ENCODE measurements around the gene ZFP82. TPM values are rescaled to one million over a fixed set of nuclear protein-coding genes. Genes with fewer than 3 reads are reported as not detected.

ZFP82 gene
- total and polyA plus RNA-seq, 2 donors (not counting 3 experiments of a cell fraction or from before 2014, with no cell fraction given), result 1.8 to 3.9 TPM

DNA sequence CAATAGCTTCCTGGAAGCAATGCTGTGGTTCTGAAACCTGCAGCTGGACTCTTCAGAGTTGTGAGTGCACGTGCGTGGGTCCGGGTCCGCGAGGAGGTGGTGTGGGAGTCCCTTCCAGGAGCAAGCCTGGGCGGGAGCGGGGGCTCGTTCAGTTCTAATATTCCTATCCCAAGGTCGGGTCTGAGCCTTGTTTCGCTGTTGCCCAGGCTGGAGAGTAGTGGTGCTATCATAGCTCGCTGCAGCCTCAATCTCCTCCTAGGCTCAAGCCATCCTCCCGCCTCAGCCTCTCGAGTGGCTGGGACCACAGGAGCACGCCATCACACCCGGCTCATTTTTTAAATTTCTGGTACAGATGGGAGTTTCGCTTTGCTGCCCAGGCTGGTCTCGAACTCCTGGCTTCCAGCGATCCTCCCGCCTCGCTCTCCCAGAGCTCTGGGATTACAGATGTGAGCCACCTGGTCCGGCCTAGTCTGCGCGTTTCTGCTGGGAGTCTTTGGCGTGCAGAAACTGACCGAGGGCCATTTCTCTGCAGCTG lies 625 bp downstream of the ZFP82 start:
- ChIA-PET POLR2A (no interaction called here), CTCF (no interaction called here)
- dilution Hi-C loops (cut with MboI; ENCODE audit: extremely low pct_ligation_motif_present, low sequenced_read_pairs), result no loop called here

More for the DNA sequence above, 625 bp downstream of the ZFP82 start:
- Histone ChIP-seq H3K9me3 (replicated peaks; ENCODE audit: control insufficient read depth, insufficient read depth, low read length) (no peaks in the 10 kb centered on the region), H3K36me3 (ENCODE audit: control insufficient read depth in 2 of 2, extremely low read depth in 1 of 2, insufficient read depth in 2 of 2, low read length in 2 of 2) (no peaks in the 10 kb centered on the region), H4K20me1 (replicated peaks; ENCODE audit: control insufficient read depth, extremely low read depth, insufficient read depth, low read length) (no peaks in the 10 kb centered on the region), H2AFZ (ENCODE audit: low read depth, low read length) (peak overlapping the region; percentile 98), H3K4me3 (replicated peaks in 1 of 3; ENCODE audit: insufficient read depth in 1 of 3, low read depth in 1 of 3, low read length in 3 of 3) (peak overlapping the region; percentile 70 to 74 (median 71)), H3K4me2 (ENCODE audit: insufficient read depth, low read length) (peak overlapping the region; percentile 36), H3K27ac (ENCODE audit: insufficient read depth, low read depth, low read length) (peak overlapping the region; percentile 72), H3K9ac (replicated peaks; ENCODE audit: extremely low read depth, insufficient read depth, low read length) (peak overlapping the region; percentile 86), H3K4me1 (ENCODE audit: control insufficient read depth, extremely low read depth, insufficient read depth, low read length) (peaks cover 11% of the 10 kb centered on the region), H3K79me2 (ENCODE audit: control insufficient read depth, insufficient read depth, low read length) (peaks cover 18% of the 10 kb centered on the region), H3K27me3 (ENCODE audit: control insufficient read depth in 2 of 2, insufficient read depth in 2 of 2, low read length in 2 of 2) (no peaks in the 10 kb centered on the region), H3K9me1 (replicated peaks; ENCODE audit: control insufficient read depth, extremely low read depth, insufficient read depth, low read length) (no peaks in the 10 kb centered on the region)
- DNase-seq (ENCODE audit: low read depth, low spot score) (no peak), FAIRE-seq (peak; percentile 58)
- BruUV-seq (replicated peaks), result no TSS peak
- TF ChIP-seq, protein P1, sequence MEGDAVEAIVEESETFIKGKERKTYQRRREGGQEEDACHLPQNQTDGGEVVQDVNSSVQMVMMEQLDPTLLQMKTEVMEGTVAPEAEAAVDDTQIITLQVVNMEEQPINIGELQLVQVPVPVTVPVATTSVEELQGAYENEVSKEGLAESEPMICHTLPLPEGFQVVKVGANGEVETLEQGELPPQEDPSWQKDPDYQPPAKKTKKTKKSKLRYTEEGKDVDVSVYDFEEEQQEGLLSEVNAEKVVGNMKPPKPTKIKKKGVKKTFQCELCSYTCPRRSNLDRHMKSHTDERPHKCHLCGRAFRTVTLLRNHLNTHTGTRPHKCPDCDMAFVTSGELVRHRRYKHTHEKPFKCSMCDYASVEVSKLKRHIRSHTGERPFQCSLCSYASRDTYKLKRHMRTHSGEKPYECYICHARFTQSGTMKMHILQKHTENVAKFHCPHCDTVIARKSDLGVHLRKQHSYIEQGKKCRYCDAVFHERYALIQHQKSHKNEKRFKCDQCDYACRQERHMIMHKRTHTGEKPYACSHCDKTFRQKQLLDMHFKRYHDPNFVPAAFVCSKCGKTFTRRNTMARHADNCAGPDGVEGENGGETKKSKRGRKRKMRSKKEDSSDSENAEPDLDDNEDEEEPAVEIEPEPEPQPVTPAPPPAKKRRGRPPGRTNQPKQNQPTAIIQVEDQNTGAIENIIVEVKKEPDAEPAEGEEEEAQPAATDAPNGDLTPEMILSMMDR (IDR thresholded peaks at IDR 0.05; ENCODE audit: extremely low read depth in 1 of 2, insufficient read depth in 1 of 2, low read depth in 1 of 2, low read length in 2 of 2), result no peak
- TF ChIP-seq POLR2A (IDR thresholded peaks at IDR 0.05; ENCODE audit: low read depth, low read length) (no peak), POLR2AphosphoS5 (IDR thresholded peaks at IDR 0.05; ENCODE audit: insufficient read depth, low read depth, low read length) (no peak), EZH2 (IDR thresholded peaks at IDR 0.05; ENCODE audit: borderline replicate concordance, low read depth, low read length, severe bottlenecking) (no peak), GATA2 (IDR thresholded peaks at IDR 0.05; ENCODE audit: insufficient read depth, insufficient read length, low read depth, low read length) (no peak), MYC (IDR thresholded peaks at IDR 0.05; ENCODE audit: low read depth, low read length) (no peak), FOS (IDR thresholded peaks at IDR 0.05; ENCODE audit: borderline replicate concordance, insufficient read depth, low read length) (no peak), JUN (IDR thresholded peaks at IDR 0.05; ENCODE audit: borderline replicate concordance, insufficient read depth, insufficient read length, low read depth) (no peak)
- TF ChIP-seq, protein P2, sequence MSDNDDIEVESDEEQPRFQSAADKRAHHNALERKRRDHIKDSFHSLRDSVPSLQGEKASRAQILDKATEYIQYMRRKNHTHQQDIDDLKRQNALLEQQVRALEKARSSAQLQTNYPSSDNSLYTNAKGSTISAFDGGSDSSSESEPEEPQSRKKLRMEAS (IDR thresholded peaks at IDR 0.05; ENCODE audit: insufficient read depth, insufficient read length), result no peak
- intact Hi-C loops (cut with micrococcal nuclease), result loop anchor here (1.0 kb wide), 1 partner anchor 71 kb away; the partner anchor contains the start of gene ZNF566

All from endothelial cell of umbilical vein (primary cell).